Stimulated activated CD8-positive, alpha-beta memory T cell treated with anti-CD3 and anti-CD28 coated beads, Interleukin-15, amount 100 ng/mL, for 48 hours (primary cell): ENCODE results near the gene ETFRF1.

Experiments used
- DNase-seq, 2 donors: peaks; one replicate each; pipeline ENCODE4 v3.0.0-alpha.2; 2020; ENCODE audit warnings: low read depth in 2 of 2

The ETFRF1 gene

GRCh38 chr12:25195056-25195971 lies at the start of gene ETFRF1, which contains the start of gene DNAI7:
ETFRF1 (plus strand) TSS chr12:25195237; CDS start chr12:25203957, 8,720 bp downstream.
DNAI7 (minus strand) TSS chr12:25195160; CDS start chr12:25195078, 82 bp downstream.
- DNase-seq: peak; percentile 94 to 95

GRCh38 chr12:25146686-25147085 lies 48.4 kb upstream of the ETFRF1 start:
- DNase-seq: no peak

- no peak for DNase-seq
Observed at GRCh38 chr12:25151476-25151875, 43.6 kb upstream of the ETFRF1 start.

GRCh38 chr12:25152055-25152454 lies 43.0 kb upstream of the ETFRF1 start:
- no peak for DNase-seq

GRCh38 chr12:25155022-25155576 lies 39.9 kb upstream of the ETFRF1 start:
- no peak for DNase-seq

GRCh38 chr12:25156061-25156460 lies 39.0 kb upstream of the ETFRF1 start:
- DNase-seq: no peak

- no peak for DNase-seq
Observed at GRCh38 chr12:25162866-25163265, 32.2 kb upstream of the ETFRF1 start.

- no peak for DNase-seq
Observed at GRCh38 chr12:25182765-25183164, 12.3 kb upstream of the ETFRF1 start.

GRCh38 chr12:25184132-25184531 lies 10.9 kb upstream of the ETFRF1 start:
- DNase-seq: no peak

- no peak for DNase-seq
Observed at GRCh38 chr12:25186038-25186787, 8.8 kb upstream of the ETFRF1 start.

GRCh38 chr12:25186788-25187402 lies 8.1 kb upstream of the ETFRF1 start:
- DNase-seq: no peak

GRCh38 chr12:25187781-25188180 lies 7.3 kb upstream of the ETFRF1 start:
- no peak for DNase-seq

GRCh38 chr12:25189656-25190055 lies 5.4 kb upstream of the ETFRF1 start:
- DNase-seq: no peak

GRCh38 chr12:25190793-25191192 lies 4.2 kb upstream of the ETFRF1 start:
- no peak for DNase-seq

- DNase-seq: no peak
Observed at GRCh38 chr12:25194214-25194613, 823 bp upstream of the ETFRF1 start.

GRCh38 chr12:25194722-25195055 lies 348 bp upstream of the ETFRF1 start:
- no peak for DNase-seq

- DNase-seq: no peak
Observed at GRCh38 chr12:25197608-25198007, 2.6 kb downstream of the ETFRF1 start.

- no peak for DNase-seq
Observed at GRCh38 chr12:25200703-25201102, 5.7 kb downstream of the ETFRF1 start.

GRCh38 chr12:25202137-25202536 lies 7.1 kb downstream of the ETFRF1 start:
- DNase-seq: no peak

GRCh38 chr12:25207411-25207810 lies 12.4 kb downstream of the ETFRF1 start:
- no peak for DNase-seq

- no peak for DNase-seq
Observed at GRCh38 chr12:25207846-25208245, 12.8 kb downstream of the ETFRF1 start.

GRCh38 chr12:25208554-25208953 lies 13.5 kb downstream of the ETFRF1 start:
- no peak for DNase-seq
